Fibroblast of the aortic adventitia (primary cell): ENCODE measurements around the gene GLRX5. TPM values are rescaled to one million over a fixed set of nuclear protein-coding genes. Genes with fewer than 3 reads are reported as not detected.

ENCODE experiments used
- DNase-seq: peaks from one replicate; pipeline ENCODE4 v3.0.0-alpha.2; 2010; ENCODE audit warnings: low read depth
- H3K4me3 ChIP-seq: 2 replicates; pipeline ENCODE4 v1.5.1; 2011; ENCODE audit warnings: low read depth, mild to moderate bottlenecking, control low read depth, low read length, moderate library complexity
- CTCF ChIP-seq: IDR thresholded peaks from 2 replicates; pipeline ENCODE4 v1.5.1; 2011; ENCODE audit warnings: mild to moderate bottlenecking, low read length, control low read depth, inconsistent platforms; ENCODE audit not compliant: insufficient read depth
- total RNA-seq: library from RNA; depleted of rRNA; stranded (reverse); fragments of >200 nt; gene quantifications from 2 replicates; pipeline ENCODE4 v1.2.3, GENCODE V29; 2012; ENCODE audit warnings: low replicate concordance

Gene GLRX5
- total RNA-seq, 1 donor: 47.2 TPM

- no peak overlapping the region for H3K4me3 ChIP-seq
- TF ChIP-seq CTCF: no peak
- peak; percentile 58 for DNase-seq
Measured at GRCh38 chr14:95489214-95490137, 45.4 kb upstream of the GLRX5 start.

GRCh38 chr14:95490138-95490509, 44.7 kb upstream of the GLRX5 start:
- H3K4me3 ChIP-seq: no peak overlapping the region
- DNase-seq: no peak
- no peak for TF ChIP-seq CTCF

GRCh38 chr14:95490727-95491451, 44.0 kb upstream of the GLRX5 start:
- no peak for TF ChIP-seq CTCF
- no peak overlapping the region for H3K4me3 ChIP-seq
- DNase-seq: peak; percentile 86

- no peak for DNase-seq
- no peak for TF ChIP-seq CTCF
Measured at GRCh38 chr14:95491936-95492608, 42.8 kb upstream of the GLRX5 start.

GRCh38 chr14:95493503-95493902, 41.3 kb upstream of the GLRX5 start:
- no peak for DNase-seq
- H3K4me3 ChIP-seq: no peak overlapping the region
- TF ChIP-seq CTCF: no peak

More at GRCh38 chr14:95491936-95492608, 42.8 kb upstream of the GLRX5 start:
- no peak overlapping the region for H3K4me3 ChIP-seq

GRCh38 chr14:95493976-95494375, 40.9 kb upstream of the GLRX5 start:
- no peak for TF ChIP-seq CTCF
- no peak overlapping the region for H3K4me3 ChIP-seq
- no peak for DNase-seq
